ENCODE measurements around the gene SECTM1.

SECTM1 gene

GRCh38 chr17:82346342-82347300 lies 13.1 kb upstream of the SECTM1 start:
- no peak for DNase-seq

GRCh38 chr17:82345151-82345976 lies 11.8 kb upstream of the SECTM1 start:
- no peak for DNase-seq

GRCh38 chr17:82344175-82344907 lies 10.8 kb upstream of the SECTM1 start:
- no peak for DNase-seq

- no peak for DNase-seq
Measured at GRCh38 chr17:82343560-82343959, 10.0 kb upstream of the SECTM1 start.

GRCh38 chr17:82342361-82343079 lies 9.0 kb upstream of the SECTM1 start:
- no peak for DNase-seq

GRCh38 chr17:82339634-82340580 lies 6.3 kb upstream of the SECTM1 start:
- DNase-seq = peak; percentile 81

GRCh38 chr17:82338858-82339633 lies 5.5 kb upstream of the SECTM1 start:
- peak; percentile 86 for DNase-seq

- no peak for DNase-seq
Measured at GRCh38 chr17:82334622-82335394, 1.2 kb upstream of the SECTM1 start.

GRCh38 chr17:82334204-82334621 lies 647 bp upstream of the SECTM1 start:
- no peak for DNase-seq

GRCh38 chr17:82332669-82333278 lies 792 bp downstream of the SECTM1 start:
- peak; percentile 71 for DNase-seq

- DNase-seq = no peak
Measured at GRCh38 chr17:82331345-82331939, 2.1 kb downstream of the SECTM1 start.

- no peak for DNase-seq
Measured at GRCh38 chr17:82330322-82331239, 3.0 kb downstream of the SECTM1 start.

- no peak for DNase-seq
Measured at GRCh38 chr17:82329683-82330321, 3.8 kb downstream of the SECTM1 start.

GRCh38 chr17:82328994-82329507 lies 4.5 kb downstream of the SECTM1 start:
- no peak for DNase-seq

- DNase-seq = no peak
Measured at GRCh38 chr17:82328141-82328993, 5.2 kb downstream of the SECTM1 start.

GRCh38 chr17:82327757-82328140 lies 5.8 kb downstream of the SECTM1 start:
- DNase-seq = no peak
